B cell (primary cell): Measurements from ENCODE around the gene FOXQ1.

Experiments
- CTCF ChIP-seq: fragments of 200-600 bp; IDR thresholded peaks from one replicate; pipeline ENCODE4 v1.8.0; 2022; ENCODE audit warnings: antibody characterized with exemption, mild to moderate bottlenecking
- EZH2 ChIP-seq: IDR thresholded peaks from 2 replicates; pipeline ENCODE4 v1.6.1; 2012; ENCODE audit warnings: borderline replicate concordance, low read depth, mild to moderate bottlenecking, moderate library complexity, low read length; ENCODE audit not compliant: insufficient read depth, poor library complexity, severe bottlenecking

DNA sequence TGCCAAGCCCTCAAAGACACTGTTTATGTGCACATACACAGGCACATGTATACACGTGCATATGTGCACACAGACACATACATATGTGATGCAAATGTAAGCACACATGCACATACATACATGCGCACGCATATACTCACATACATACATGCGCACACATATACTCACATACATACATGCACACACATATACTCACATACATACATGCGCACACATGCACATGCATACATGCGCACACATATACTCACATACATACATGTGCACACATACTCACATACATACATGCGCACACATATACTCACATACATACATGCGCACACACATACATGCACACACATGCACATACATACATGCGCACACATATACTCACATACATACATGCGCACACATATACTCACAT lies 20.5 kb upstream of the FOXQ1 start:
- TF ChIP-seq CTCF: no peak
- no peak for TF ChIP-seq EZH2
